ENCODE measurements around the gene RAG1.

GRCh38 chr11:36577859-36578258, 10.1 kb downstream of the RAG1 start:
- TF ChIP-seq KDM4B (CRISPR knock-in tag; IDR thresholded peaks at IDR 0.05): no peak
- TF ChIP-seq ZNF18 (CRISPR knock-in tag; IDR thresholded peaks at IDR 0.05; ENCODE audit: insufficient replicate concordance): no peak
- no peak for TF ChIP-seq SIN3A (IDR thresholded peaks at IDR 0.05; ENCODE audit: borderline replicate concordance, low read depth, low read length)
- TF ChIP-seq HNRNPLL (IDR thresholded peaks at IDR 0.05; ENCODE audit: low read depth, low read length, poor library complexity, severe bottlenecking): no peak
- no peak for TF ChIP-seq ZFP36L2 (CRISPR knock-in tag; IDR thresholded peaks at IDR 0.05)
- TF ChIP-seq MAFK (conservative IDR thresholded peaks at IDR 0.05 in 1 of 2, IDR thresholded peaks at IDR 0.05 in 1 of 2; ENCODE audit: low read length in 2 of 2): no peak
- TF ChIP-seq ZBTB7A (CRISPR knock-in tag; IDR thresholded peaks at IDR 0.05): no peak
- TF ChIP-seq ZNF883 (CRISPR knock-in tag; IDR thresholded peaks at IDR 0.05; ENCODE audit: not compliant biosample characterization): no peak
